Activated CD4-positive, alpha-beta T cell treated with anti-CD3 and anti-CD28 coated beads, Interleukin-2, amount 50 U/mL, for 16 hours (primary cell): ENCODE measurements around the gene RIPOR3.

Experiments
- DNase-seq: peaks from one replicate; pipeline ENCODE4 v3.0.0-alpha.2; 2020

Gene RIPOR3

DNA sequence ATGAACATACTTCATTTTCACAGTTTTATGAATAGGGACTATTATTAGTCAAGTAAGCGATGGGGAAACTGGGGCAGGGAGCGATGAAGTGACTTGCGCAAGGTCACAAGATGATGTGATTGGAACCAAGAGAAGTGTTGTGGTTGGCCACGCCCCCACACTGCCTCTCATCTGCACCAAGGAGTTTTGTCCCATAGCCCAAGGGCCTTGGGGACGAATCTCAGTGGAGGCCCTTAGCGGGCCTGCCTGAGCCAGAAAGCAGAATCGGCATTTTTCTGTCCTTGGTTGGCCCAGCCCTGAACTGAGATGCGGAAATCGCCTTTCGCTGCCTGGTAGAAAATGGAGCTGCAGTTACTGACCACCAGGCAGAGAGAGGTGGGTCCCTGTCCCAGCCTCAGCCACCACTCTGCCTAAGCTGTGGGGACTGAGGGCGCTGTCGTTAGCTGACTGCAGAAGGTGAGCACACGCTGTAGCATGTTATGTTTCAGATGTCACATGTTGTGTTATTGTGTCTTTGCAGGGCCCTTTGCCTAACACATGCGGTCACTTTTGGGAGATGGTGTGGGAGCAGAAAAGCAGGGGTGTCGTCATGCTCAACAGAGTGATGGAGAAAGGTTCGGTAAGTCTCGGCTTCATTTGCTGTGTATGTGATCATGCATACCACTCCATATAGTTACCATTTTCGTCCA, 123.3 kb downstream of the RIPOR3 start:
- DNase-seq, result peak; percentile 56

DNA sequence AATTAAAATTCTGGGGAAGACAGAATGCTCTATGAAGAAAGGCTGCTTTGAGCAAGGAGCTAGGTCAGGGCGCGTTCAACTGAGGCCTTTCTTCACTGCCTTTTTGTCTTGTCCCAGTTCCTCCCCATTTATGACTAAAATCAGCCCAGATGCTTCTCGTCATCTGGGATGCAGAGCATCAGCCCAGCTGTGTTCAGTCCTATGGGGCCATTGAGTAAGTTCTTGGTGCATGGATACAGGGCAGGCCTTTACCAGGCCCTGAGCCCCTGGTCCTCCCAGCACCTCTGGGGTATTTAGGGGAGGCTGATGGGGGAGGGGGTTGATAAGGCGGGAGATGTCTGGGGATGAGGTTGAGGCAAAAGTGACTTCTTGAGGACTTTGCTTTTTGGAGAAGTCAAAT, 125.5 kb downstream of the RIPOR3 start:
- DNase-seq, result no peak

DNA sequence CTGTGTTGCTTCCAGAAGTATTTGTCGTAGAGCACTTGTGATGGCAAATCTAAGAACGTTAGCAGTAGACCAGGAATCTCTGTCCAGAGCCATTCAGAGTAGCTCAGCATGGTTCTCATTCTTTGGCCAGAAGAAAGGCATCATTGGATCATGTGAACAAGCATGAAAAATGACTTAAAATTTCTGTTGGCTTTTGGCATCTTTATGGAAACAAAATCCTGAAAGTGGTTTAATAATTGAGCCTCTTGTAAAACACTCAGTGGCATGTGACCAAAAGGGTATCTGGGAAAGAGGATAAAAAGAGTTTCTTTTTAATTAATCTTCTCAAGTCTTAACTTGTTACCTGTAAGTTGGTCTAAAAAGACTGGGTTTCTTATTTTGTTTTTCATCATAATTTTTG, 126.0 kb downstream of the RIPOR3 start:
- no peak for DNase-seq

DNA sequence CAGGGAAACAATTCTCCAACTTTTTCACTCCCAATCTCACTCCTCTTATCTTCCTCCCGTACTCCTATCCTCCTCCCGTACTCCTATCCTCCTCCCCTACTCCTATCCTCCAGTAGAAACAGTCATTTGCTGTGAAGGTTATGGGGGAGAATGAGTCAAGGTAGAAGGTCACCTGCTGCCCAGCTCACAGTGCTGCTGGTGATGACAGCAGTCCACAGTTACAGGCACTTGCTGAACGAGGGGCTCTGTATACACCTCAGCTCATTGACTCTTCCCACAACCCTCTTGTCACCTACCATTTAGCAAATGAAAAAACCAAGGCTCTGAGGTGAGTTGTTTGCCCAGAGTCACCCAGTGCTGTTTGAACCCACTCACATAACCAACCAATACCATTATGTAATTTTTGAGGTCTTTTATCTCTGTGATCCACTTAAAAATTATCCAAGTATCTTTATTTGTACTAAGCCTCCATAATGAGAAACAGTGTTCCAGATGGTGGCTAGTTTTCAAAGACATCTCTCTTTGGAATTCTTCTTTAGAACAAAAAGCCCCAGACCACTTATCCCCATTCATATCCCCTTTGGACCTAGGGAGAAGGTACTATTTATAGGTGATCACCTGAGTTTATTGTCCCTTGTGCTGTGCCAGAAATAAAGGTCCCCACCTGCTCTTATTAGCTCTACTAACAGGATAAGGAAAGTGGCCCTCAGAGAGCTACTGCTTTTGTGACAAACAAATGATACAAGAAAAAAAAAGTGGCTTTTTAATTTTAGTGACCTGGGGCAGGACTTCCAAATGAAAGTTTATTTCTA, 128.0 kb downstream of the RIPOR3 start:
- DNase-seq, result no peak

DNA sequence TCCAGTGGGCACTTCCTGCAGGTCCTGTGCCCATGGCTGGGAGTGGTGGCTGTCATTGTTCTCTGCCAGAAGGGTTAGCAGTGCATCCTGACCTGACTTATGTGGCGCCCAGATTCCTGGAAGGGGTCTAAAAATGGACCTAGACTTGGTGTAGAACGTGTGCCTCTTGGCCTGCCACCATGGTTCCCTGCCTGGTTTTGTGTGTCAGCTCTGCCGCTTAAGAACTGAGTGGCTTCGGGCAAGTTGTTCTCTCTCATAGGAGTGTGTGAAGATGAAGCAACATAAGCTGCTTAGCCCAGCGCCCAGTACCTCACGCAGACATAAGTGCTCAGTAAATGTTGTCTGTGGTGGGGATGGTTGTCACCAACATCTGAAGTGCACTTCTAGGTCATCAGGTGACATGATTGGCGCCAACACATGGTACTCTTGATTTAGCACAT, 129.1 kb downstream of the RIPOR3 start:
- no peak for DNase-seq

DNA sequence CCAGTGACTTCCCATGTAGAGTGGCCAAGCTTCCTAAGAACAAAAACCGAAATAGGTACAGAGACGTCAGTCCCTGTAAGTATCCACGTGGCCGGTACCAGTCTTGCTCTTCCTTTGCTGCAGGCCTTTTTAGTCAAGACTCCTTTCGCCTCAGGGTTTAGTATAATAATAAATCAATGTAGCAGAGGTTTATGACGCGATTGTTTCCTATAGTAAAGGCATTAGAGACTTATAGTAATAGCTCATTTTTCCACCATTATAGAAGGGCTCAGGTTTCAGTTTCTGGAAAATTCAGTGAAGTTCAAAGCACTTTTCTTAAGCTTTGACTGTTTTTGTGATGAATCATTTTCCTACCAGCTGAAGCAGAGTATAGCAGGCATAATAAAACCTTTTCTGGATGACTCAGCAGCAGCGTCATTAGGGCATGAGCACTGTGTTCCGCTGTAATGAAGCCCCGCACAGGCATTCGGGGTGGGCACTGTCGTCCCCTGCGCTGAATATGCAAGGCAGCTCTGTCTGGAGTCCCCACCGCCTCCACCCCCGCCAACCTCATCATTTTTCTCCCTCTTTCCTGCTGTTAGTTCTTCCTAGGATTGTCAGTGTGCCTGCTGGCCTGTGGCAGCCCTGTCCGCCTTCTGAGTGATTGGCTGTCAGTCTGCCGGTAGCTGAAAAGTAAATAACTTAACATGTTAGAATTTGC, 129.8 kb downstream of the RIPOR3 start:
- peak; percentile 90 for DNase-seq

DNA sequence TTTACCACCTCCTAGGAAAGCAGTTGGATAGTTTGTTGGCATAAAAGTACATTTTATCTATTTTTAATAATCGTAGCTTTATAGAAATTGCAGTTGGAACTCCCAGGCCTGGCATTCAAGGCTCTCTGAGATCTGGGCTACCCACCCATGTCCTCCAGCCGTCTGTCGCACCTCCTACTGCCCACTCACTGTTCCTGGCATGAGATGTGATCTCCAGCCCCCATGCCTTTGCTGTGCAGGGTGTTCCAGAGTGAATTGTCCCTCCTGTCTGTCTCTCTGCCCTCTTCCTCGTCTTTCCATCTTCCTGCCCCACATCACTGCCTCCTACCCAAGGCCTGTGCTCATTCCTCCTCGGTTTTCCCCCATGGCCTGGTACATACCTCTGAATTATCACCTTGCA, 130.5 kb downstream of the RIPOR3 start:
- no peak for DNase-seq

DNA sequence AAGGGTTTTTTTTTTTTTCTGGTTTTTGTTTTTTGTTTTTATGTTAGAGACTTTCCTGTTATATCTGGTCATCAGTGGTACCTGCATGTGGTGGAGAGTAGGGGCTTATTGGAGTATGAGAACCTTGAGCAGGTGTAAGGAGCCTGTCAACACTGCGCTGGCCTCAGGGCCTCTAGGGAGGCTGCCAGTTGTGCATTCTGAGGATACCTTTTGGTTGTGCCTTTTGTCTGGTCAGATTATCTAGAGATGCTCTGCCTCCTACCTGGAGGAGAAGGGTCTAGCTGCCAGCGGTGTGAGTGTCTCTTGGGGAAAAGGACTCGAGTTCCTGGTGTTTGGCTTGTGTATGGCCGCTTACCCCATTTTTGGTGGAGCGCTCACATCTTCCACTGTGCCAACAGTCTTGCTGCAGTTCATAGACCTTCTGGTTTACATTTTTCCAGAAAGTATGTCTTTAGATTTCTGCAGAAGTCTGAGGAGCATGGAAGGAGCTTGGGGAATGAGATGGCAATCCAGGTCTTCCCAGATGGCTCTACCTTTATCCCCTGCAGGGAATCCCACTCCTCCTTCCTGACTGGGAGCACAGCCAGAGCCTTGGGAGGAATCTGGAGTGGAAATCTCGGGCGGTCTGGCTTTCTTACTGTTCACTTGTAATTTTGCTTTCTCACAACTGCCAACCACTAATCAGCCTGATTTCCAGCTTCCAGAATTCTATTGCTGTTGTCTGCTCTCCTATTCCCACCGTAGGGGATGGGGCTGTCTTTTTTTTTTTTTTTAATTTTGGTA, 131.3 kb downstream of the RIPOR3 start:
- no peak for DNase-seq

DNA sequence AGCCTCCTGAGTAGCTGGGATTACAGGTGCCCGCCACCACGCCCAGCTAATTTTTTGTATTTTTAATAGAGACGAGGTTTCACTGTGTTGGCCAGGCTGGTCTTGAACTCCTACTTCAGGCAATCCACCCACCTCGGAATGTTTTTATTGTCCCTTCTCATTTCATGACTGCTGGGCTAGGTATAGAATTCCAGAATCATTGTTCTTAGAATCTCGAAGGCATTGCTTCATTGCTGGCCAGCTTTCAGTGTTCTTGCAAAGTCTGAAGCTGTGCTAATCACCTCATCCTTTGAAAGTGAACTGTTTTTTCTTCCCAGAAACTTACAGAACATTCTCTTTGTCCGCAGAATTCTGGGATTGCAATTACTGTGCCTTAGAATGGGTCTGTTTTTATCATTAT, 132.2 kb downstream of the RIPOR3 start:
- DNase-seq, result no peak

DNA sequence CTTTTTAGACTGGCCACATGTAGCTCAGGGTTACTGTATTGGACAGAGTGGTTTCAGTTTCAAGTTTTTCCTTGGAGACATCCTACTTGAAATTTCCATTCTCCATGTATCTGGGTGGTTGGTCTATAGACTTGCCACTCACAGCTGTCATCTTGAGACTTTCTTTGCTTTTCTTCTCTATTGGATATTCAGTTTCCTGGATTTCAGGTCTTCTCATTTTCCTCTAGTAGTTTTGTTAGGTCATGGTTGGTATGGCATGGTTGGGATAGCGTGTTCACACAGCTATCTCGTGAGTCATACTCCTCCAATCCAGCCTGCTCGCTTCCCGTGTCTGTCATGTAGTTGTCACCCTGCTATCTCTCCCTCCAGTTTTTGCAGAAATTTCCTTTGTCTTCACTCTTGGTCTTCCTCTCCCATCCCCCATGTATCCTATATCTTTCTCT, 132.8 kb downstream of the RIPOR3 start:
- no peak for DNase-seq

DNA sequence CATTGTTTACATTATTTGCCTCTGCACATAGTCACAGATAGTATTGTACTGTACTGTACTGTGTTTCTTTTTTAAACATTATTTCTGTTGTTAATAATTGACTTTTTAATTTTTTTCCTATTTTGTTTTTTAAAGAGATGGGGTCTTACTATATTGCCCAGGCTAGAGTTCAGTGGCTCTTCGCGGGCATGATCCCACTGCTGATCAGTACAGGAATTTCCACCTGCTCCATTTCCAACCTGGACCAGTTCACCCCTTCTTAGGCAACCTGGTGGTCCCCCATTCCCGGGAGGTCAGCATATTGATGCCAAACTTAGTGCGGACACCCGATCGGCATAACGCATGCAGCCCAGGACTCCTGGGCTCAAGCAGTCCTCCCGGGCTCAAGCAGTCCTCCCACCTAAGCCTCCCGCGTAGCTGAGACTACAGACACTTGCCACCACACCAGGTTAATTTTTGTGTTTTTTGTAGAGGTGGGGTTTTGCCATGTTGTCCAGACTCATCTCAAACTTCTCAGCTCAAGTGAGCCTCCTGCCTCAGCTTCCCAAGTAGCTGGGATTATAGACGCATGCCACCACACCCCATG, 133.7 kb downstream of the RIPOR3 start:
- no peak for DNase-seq

DNA sequence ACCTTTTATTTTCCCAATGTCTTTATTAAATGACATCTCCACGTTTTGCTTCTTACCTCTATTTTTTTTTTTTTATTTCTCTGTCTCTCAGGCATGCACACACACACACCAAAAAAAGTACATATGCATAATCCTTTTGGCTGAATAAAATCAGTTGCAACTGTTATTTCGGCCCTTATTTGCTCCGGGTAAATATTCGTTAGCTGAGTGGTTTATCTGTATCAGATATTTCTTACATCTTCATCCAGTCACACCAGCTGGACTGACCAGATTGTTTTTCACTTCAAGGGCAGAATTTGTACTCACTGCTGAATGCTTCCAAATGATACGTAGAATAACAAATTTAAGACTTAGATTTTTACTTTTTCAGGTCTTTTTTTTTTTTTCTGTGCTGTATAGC, 135.7 kb downstream of the RIPOR3 start:
- DNase-seq, result no peak

DNA sequence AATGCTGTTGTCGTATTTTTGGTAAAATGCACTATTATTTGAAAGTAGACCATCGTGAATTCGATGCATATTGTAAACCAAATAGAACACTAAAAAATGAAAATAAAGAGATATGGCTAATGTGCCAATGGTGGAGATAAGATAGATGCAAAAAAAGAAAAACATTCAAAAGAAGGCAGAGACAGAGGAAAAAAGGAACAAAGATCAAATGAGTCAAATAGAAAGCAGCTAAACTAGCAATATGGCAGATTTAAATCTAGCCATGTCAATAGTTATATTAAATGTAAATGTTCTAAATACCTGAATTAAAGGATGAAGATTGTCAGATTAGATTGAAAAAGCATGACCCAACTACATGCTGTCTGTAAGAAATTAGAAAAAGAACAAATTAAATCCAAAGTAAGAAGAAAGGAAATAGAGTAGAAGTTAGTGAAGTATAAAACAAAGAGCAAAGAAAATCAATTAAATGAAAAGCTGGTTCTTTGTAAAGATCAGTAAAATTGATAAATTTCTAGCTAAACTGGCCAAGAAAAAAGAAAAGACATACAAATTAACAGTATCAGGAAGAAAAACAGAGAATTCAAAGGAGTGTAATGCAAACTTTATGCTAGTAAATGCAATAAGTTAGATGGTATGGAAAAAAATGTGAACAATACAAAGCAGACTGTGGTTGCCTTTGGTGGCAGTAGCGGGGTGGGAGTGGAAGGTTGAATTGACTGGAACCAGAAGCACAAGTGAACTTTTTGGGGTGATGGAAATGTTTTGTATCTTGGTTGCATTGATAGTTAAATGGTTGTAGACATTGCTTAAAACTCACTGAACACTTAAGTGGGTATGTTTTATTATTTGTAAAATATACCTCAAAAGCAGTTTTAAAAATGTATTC, 136.4 kb downstream of the RIPOR3 start:
- DNase-seq, result no peak

DNA sequence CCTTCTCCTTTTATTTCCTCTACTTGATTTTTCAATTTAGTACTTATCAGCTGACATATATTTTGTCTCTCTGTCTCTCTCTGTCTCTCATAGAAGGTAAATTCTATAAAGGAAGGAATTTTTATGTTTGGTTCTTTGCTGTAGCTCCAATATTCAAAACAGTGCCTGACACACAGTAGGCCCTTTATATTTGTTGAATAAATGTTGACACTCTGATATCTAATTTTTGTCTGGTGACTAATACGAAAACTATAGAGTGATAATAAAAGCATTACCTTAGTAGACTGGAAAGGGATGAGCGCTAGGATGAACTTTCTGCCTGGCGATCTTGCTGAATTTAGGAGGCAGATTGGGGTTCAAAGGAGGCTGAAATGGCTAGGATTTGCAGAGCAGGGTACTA, 138.4 kb downstream of the RIPOR3 start:
- no peak for DNase-seq

DNA sequence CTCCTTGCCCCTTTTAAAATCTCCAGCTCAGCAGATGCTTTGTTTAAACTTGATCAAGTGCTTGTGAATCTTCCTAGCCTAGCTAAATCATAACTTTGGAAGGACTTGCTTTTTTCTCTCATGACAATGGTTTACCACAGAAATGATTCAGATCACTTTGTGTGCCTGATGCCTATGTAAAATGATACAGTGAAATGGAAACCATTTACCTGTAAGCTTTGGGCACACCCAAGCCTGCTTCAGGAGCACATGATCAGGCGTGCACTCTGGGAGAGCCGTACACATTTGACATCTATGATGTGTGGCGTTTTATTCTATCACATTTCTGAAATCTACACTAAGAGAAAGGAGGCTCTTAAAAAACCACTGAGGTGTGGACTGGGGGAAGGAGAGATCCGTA, 140.1 kb downstream of the RIPOR3 start:
- peak; percentile 63 for DNase-seq

DNA sequence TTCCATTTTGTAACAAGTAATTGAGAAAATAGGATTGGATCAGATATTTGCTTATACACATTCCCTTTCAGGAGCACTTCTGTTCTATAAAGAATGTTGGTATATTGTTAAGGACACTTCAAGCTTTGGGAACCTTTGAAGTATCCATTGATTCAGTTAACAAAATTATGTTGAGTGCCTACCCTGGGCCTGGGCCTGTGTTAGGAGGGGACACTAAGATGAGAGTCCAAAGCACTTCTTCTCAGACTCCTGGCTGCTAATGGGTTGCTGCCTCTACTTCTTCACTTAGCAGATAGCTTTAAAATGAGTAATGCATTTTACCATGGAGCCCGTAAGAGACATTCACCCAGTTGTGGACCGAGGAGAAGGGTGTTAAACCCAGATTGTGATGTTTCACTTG, 140.8 kb downstream of the RIPOR3 start:
- DNase-seq, result no peak

DNA sequence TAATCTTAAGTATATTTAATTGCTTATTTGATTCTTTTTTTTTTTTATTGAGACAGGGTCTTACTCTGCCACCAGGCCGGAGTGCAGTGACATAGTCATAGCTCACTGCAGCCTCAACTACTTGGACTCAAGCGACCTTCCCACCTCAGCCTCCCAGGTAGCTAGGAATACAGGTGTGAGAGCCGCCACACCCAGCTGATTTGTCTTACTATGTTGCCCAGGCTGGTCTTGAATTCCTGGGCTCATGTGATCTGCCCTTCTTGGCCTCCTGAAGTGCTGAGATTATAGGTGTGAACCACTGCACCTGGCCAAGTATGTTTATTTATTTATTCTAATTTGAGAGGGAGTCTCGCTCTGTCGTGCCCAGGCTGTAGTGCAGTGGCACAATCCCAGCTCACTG, 142.9 kb downstream of the RIPOR3 start:
- DNase-seq, result no peak

DNA sequence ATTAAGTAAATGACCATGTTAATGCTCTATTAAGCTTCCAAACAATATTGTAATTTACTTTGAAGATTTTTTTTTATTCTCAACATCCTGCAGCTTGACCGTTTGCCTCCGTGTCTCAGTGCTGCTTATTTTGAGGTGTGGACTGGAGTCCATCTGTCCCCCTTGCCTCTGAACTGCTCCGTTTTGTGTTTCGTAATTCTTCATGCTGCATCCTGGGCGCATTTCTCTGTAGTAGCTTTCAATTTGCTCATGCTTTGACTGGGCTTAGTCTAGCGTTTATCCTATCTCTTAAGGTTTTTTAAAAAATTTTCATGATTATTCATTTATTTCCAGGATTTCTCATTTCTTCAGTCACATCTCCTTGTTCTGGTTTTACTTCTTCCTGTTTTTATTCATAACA, 143.4 kb downstream of the RIPOR3 start:
- peak; percentile 54 for DNase-seq

DNA sequence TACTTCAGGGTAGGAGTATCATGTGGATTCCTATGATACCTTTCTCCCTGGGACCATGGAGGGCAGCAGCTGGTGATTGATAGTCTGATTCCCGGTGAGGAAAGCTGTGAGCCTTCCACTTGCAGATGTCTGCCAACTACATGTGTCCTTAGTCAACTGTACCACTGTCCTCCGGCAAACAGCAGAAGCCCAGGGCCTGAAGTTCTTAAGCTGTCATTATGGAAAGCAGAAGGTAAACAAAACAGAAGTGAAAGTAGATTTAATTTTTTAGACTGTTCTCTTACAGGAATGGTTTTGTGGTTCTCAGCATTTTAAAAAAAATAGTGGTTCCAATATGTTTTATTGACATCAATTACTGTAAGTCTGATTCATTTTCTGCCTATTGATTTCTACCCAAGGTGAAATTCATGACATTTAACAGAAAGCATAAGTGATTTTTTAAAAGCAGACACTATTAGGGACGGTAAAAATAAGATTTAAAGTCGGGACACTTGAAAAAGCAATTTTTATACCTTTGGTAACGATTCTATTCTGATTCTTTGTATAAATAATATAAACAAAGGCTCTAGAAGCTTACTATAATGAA, 144.5 kb downstream of the RIPOR3 start:
- peak; percentile 60 for DNase-seq

DNA sequence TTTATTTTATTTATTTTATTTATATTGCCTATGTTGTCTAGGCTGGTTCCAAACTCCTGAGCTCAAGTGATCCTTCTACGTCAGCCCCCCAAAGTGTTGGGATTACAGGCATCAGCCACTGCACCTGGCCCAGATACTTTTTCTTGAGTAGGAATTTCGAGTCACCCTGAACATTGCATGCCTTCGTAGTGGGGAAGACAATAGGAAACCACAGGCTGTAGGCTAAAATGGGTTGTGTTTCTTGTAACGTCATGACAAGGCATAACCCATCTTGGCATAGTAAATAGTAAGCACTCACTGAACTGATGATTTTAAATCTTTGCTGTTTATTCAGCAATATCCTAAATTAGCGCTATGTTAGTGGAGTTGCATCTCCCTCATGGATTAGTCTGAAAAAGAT, 146.2 kb downstream of the RIPOR3 start:
- DNase-seq, result no peak

DNA sequence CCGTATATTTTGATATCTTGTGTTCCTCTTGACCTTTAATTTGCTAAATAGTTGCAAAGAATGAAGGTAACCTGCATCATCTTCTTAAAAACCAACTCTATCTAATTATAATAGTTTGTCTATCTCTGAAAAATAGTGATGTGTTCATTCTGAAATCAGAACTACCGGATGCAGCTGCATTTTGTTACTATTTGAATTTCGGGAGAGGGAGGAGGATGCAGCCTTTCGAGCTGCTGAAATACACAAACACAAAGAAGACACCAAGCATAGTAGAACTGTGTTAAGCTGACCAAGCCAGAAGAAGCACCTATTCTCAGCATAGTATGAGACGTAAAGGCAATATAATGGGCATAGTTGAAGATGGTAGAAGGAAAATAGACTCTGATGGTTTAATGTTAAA, 148.0 kb downstream of the RIPOR3 start:
- no peak for DNase-seq
